Measurements from ENCODE around the gene KLHL34.

The KLHL34 gene

DNA sequence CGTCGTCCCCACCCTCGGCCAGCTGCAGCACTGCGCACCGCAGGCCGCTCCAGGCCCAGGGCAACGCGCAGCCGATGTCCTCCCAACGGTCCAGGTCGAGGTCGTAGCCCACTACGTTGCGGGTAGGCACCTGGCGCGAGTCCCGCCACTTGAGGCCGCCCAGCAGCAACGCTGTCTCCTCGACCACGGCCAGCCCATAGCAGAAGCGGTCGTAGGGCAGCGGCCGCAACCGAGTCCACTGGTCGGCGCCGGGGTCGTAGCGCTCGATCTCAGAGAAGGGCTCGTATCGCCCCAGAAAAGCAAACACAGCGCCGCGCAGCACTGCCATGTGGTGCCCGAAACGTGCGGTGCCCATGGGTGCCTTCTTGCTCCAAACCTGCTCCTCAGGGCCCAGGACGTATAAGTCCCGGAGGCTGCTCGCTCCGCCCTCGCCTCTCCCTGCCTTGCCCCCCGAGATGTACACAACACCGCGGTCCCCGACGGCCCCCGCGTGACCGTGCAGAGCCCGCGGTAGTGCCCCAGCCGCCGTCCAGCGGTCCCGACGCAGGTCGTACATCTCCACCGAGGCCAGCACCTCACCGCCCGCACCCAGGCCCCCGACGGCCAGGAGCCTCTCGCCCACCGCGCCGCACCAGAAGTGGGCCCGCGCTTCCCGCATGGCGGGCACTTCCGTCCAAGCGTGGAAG lies 2.1 kb downstream of the KLHL34 start:
- no peak for DNase-seq

DNA sequence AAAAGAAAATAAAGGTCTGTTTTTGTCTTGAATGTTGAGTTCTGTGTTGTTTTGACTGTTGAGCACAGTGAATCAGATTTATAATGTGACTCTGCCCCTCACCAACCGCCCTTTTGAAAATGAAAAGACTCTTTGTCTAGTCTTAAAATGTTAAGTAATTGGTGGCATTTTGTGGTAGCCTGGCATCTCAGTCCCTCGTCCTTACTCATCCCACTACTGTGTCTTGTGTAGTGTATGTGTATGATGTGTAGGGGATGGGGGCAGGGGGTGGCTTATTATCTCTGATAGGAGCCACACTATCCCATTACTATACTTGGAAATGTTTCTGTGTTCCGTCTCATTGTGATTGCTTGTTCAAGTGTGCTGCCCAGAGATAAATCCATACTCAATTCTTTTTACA lies 12.2 kb downstream of the KLHL34 start:
- DNase-seq = no peak

DNA sequence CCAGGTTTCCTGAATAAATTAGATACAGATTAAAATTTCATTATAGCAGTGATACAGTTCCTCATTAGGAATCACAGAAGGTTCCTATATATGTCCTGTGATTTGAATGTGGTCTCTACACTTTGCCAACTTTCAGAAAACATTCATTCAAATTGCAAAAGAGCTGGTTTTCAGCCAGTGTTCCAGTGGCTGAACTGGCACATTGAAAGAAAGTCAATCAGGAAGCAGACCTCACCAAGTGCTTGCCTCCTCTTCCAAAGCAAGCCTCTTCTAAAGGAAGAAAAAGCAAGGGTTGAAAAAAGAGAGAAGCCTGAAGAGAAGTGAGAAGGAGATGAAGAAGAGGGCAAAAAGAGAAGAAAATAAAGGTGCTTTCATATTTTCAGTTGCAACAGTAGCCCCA lies 12.7 kb downstream of the KLHL34 start:
- no peak for DNase-seq

DNA sequence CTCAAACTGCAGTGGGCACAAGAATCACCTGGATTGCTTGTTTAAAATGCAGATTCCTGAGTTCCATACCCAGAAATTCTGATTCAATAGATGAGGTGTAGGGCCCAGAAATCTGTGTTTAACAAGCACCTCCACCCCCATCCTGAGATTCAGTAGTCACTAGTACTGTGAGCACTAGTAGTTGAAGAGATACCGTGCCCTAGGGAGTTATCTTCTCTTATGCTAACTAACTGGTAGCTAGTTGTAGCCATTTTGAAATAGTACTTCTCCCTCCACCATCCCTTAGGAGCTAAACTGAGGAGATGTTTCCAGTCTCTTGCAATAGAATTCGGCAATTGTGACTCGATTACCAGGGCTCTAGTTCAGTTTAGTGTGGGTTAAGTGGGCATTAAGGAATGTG lies 18.4 kb downstream of the KLHL34 start:
- DNase-seq = no peak

DNA sequence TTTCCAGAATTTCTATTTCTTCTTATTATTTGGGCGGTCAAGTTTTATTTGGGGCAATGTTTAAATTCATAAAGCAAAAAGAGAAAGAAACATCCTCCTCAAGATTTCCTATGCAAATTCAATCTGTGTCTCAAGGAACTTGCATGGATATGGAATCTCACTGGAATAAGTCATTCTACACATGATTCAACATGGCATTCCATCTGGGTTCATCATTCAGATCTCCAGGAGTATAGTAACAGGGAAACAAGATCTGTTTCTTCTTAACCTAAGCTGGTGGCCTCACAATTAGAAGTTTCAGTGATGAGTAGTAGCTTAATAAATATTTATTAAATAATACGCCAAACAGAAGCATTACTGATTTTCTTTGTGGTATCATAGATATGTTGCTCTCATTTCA lies 19.8 kb downstream of the KLHL34 start:
- no peak for DNase-seq

DNA sequence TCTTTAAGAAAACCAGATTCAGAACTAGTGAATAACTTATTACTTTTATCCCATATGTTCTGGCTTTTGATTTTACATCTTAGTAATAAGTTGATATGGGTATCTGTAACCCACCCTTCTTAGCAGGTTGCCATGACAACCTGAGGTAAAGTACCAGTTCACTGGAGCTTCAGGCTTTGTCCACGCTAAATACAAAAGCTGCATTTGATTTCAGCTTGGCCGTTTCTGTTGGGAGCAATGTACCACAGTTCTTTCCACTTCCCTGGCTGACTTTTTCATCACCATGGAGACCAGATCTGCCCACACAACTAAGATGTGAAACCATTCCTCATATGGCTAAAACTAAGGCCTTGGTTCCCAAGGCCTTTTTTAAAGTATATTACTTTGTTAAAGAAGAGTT lies 26.1 kb downstream of the KLHL34 start:
- no peak for DNase-seq

DNA sequence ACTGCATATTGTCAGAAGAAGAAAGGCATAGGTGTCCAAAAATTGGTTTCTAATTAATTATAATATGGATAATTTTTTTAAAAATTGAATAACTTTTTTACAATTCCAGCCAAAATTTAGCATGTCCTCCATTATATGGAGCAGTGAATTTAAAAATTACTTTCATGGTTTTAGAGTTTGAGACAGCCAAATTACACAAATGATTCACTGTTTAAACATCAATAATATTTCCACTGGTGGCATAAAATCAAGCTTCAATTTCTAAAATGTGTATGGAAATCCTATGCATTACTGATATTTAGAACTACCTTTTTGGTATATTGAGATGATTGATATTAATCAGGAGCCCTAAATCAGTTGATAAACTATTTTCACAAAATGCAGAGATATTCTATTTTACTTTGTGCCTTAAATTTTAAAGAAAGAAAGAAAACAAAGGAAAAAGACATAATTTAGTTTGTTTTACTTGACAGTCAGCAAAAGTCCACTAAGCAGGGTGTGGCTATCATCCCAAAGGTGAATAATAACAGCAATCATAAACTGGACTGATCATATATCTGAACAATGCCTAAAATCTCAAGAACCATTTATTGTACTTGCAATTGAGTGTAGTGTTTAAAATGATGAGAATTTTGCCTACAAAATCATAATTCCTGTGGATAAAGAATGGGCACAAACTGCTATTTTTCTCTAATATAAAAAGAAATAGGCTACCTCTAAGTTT lies 34.2 kb downstream of the KLHL34 start:
- DNase-seq = no peak

DNA sequence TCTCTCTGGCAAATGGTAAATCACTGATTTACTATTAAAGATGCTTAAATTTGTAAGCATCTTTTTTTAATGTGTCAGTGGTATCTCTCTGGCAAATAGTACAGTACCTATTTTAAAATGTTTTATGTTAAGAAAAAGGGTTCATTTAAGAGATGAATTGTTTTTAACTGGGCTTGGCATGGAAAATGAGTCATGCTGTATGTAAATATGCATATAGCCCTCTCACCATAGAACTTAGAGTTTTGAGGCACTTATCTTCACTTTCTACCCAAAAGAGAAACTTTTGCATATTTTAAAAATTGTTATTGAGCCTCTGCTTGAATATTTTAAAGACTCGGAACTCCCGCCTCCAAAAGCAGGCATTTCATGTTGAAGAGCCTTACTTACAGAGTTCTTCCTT lies 37.9 kb downstream of the KLHL34 start:
- DNase-seq = no peak

DNA sequence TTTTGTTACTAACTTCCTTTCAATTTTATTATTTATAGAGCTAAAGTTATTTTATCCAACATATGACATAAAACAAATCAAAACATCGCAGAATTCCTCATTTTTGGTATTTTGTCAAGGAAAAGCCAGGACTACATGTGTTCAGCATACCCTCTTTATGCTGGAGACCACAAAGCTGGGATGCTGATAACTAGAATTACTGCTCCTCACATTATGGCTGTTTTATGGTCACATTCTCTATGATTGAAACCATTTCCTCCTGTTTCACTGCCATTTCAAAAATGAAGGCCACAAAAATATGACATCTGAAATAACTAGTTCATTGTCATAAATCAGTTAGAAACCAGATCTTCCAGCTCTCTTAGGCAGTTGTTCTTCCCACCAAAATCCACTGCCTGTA lies 41.7 kb downstream of the KLHL34 start:
- no peak for DNase-seq

DNA sequence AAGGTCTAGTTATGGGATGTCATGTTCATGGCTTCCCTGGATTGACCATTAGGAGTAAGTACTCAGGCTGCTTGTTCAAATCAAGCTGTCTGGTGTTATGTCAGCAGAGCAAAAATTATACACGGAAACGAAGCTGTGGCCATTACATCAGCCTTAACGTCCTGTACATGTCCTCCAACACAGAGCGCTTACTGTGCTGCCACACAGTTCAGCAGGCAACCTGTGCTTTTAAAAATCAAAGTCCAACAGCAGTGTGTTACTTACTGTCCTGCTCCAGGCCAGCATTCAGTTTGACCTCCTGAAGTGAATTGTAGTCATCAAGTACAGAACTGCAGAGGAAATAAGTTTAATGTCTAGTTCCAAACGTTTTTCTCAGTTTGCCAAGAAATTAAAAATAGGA lies 46.0 kb downstream of the KLHL34 start:
- no peak for DNase-seq

DNA sequence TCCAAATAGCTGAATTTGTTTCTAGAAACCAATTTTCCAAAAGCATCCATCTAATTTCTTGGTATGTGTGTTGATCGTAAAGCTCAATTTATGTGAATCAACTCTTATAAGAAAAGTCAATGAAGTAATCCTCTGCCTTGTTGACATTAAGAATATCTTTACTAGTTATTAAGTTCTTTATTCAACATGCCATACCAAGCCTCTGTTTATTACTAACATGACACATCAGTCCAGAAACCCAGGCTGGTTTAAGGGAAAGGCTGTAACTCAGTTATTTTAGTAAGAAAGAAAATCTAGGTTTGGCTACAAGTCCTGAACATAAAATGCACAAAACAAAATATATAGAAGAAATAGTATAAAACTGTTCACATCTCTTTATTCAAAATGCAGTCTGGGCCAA lies 48.0 kb downstream of the KLHL34 start:
- no peak for DNase-seq

DNA sequence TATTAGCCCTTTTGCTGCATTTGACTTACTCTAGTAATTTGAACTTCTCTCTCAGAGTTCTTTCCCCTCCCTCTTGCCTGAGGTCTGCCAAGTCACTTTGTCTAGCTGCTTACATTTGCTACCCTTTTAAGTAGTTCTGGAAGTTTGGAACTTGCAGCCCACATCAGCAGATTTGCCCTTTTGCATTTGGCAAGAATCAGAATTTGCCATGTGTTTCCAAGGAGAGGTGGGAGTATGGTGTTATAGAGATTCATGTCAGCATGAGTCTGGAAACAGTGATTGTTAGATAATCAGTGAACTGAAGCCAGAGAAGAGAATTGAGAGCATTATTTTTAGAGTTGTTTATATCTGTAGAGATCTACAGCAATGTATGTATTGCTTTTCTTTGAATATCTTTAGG lies 52.1 kb downstream of the KLHL34 start:
- no peak for DNase-seq
